Measurements from ENCODE around the gene PLEKHG4B.

Gene PLEKHG4B

DNA sequence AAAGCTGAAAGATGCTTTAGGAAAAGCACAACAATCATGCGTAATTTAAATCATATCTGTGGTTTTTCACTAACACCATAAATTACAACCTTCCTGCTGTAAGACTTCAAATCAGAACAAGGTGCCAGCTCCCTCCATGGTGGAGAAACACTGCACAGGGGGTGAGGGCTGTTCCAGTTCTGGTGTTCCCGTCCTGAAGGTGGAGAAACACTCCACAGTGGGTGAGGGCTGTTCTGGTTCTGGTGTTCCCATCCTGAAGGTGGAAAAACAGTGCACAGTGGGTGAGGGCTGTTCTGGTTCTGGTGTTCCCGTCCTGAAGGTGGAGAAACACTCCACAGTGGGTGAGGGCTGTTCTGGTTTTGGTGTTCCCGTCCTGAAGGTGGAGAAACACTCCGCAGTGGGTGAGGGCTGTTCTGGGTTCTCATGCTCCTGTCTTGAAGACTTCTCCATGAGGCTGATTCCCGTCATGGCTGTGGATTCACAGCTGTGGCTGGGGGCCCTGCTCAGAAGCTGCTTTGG, 12.9 kb downstream of the PLEKHG4B start:
- no peak overlapping the region for H2AFZ ChIP-seq (ENCODE audit: low read depth, low read length)
- no peaks in the 10 kb centered on the region for H4K20me1 ChIP-seq (ENCODE audit: insufficient read depth, low read length)
- H3K27me3 ChIP-seq (ENCODE audit: low read depth, low read length): no peaks in the 10 kb centered on the region
- H3K36me3 ChIP-seq (replicated peaks; ENCODE audit: low read depth, low read length): no peaks in the 10 kb centered on the region
- H3K79me2 ChIP-seq (ENCODE audit: low read length): no peaks in the 10 kb centered on the region
- TF ChIP-seq EZH2phosphoT487 (IDR thresholded peaks at IDR 0.05; ENCODE audit: low read depth): no peak
- TF ChIP-seq, protein P1, sequence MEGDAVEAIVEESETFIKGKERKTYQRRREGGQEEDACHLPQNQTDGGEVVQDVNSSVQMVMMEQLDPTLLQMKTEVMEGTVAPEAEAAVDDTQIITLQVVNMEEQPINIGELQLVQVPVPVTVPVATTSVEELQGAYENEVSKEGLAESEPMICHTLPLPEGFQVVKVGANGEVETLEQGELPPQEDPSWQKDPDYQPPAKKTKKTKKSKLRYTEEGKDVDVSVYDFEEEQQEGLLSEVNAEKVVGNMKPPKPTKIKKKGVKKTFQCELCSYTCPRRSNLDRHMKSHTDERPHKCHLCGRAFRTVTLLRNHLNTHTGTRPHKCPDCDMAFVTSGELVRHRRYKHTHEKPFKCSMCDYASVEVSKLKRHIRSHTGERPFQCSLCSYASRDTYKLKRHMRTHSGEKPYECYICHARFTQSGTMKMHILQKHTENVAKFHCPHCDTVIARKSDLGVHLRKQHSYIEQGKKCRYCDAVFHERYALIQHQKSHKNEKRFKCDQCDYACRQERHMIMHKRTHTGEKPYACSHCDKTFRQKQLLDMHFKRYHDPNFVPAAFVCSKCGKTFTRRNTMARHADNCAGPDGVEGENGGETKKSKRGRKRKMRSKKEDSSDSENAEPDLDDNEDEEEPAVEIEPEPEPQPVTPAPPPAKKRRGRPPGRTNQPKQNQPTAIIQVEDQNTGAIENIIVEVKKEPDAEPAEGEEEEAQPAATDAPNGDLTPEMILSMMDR (IDR thresholded peaks at IDR 0.05; ENCODE audit: low read depth, low read length): no peak
- H3K27ac ChIP-seq (ENCODE audit: low read length): no peak overlapping the region
- no peaks in the 10 kb centered on the region for H3K9me3 ChIP-seq (ENCODE audit: insufficient read depth, low read length)
- no peak overlapping the region for H3K4me3 ChIP-seq (ENCODE audit: low read length)
- H3K4me2 ChIP-seq (ENCODE audit: low read length): no peak overlapping the region
- H3K9ac ChIP-seq (ENCODE audit: low read length): no peak overlapping the region
- H3K4me1 ChIP-seq (ENCODE audit: low read length): no peaks in the 10 kb centered on the region

GRCh38 chr5:105504-106070, 13.6 kb downstream of the PLEKHG4B start:
- Histone ChIP-seq H3K27me3 (ENCODE audit: low read depth, low read length) (no peaks in the 10 kb centered on the region), H3K4me3 (ENCODE audit: low read length) (no peak overlapping the region), H3K4me1 (ENCODE audit: low read length) (no peaks in the 10 kb centered on the region), H3K9ac (ENCODE audit: low read length) (no peak overlapping the region), H3K36me3 (replicated peaks; ENCODE audit: low read depth, low read length) (no peaks in the 10 kb centered on the region), H4K20me1 (ENCODE audit: insufficient read depth, low read length) (no peaks in the 10 kb centered on the region), H2AFZ (ENCODE audit: low read depth, low read length) (no peak overlapping the region), H3K4me2 (ENCODE audit: low read length) (no peak overlapping the region), H3K79me2 (ENCODE audit: low read length) (no peaks in the 10 kb centered on the region), H3K9me3 (ENCODE audit: insufficient read depth, low read length) (no peaks in the 10 kb centered on the region), H3K27ac (ENCODE audit: low read length) (no peak overlapping the region)
- TF ChIP-seq, protein P1 (IDR thresholded peaks at IDR 0.05; ENCODE audit: low read depth, low read length): no peak
- TF ChIP-seq EZH2phosphoT487 (IDR thresholded peaks at IDR 0.05; ENCODE audit: low read depth): no peak

GRCh38 chr5:106587-106986, 14.6 kb downstream of the PLEKHG4B start:
- Histone ChIP-seq H3K4me2 (ENCODE audit: low read length) (no peak overlapping the region), H3K4me3 (ENCODE audit: low read length) (no peak overlapping the region), H4K20me1 (ENCODE audit: insufficient read depth, low read length) (no peaks in the 10 kb centered on the region), H3K36me3 (replicated peaks; ENCODE audit: low read depth, low read length) (no peaks in the 10 kb centered on the region), H3K79me2 (ENCODE audit: low read length) (no peaks in the 10 kb centered on the region), H3K27ac (ENCODE audit: low read length) (no peak overlapping the region), H3K9me3 (ENCODE audit: insufficient read depth, low read length) (no peaks in the 10 kb centered on the region), H3K27me3 (ENCODE audit: low read depth, low read length) (no peaks in the 10 kb centered on the region), H3K4me1 (ENCODE audit: low read length) (no peaks in the 10 kb centered on the region), H2AFZ (ENCODE audit: low read depth, low read length) (no peak overlapping the region), H3K9ac (ENCODE audit: low read length) (no peak overlapping the region)
- TF ChIP-seq EZH2phosphoT487 (IDR thresholded peaks at IDR 0.05; ENCODE audit: low read depth): no peak
- TF ChIP-seq, protein P1 (IDR thresholded peaks at IDR 0.05; ENCODE audit: low read depth, low read length): no peak

DNA sequence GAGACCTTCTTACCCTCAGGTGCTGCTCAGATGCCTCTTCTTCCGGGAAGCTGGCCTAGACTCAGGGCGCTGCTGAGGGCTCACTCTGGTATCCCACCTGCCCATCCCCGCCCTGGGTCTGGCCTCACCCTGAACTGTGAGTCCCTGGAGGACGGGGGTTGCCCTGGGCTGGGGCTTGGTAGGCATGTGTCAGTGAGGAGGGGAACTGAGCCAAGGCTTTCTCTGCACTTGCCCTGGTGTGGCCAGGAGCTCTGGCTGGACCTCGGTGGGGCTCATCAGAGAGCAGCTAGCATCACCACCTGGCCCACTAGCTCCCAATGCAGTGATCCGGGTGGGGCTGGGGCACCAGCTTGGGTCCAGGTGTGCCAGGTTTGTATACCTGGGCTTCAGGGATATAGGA, 15.6 kb downstream of the PLEKHG4B start:
- Histone ChIP-seq H3K4me2 (ENCODE audit: low read length) (no peak overlapping the region), H3K27me3 (ENCODE audit: low read depth, low read length) (no peaks in the 10 kb centered on the region), H3K4me1 (ENCODE audit: low read length) (no peaks in the 10 kb centered on the region), H3K4me3 (ENCODE audit: low read length) (no peak overlapping the region), H4K20me1 (ENCODE audit: insufficient read depth, low read length) (no peaks in the 10 kb centered on the region), H3K9me3 (ENCODE audit: insufficient read depth, low read length) (no peaks in the 10 kb centered on the region), H3K36me3 (replicated peaks; ENCODE audit: low read depth, low read length) (no peaks in the 10 kb centered on the region), H3K9ac (ENCODE audit: low read length) (no peak overlapping the region), H3K79me2 (ENCODE audit: low read length) (no peaks in the 10 kb centered on the region), H3K27ac (ENCODE audit: low read length) (no peak overlapping the region), H2AFZ (ENCODE audit: low read depth, low read length) (no peak overlapping the region)
- no peak for TF ChIP-seq EZH2phosphoT487 (IDR thresholded peaks at IDR 0.05; ENCODE audit: low read depth)
- TF ChIP-seq, protein P1 (IDR thresholded peaks at IDR 0.05; ENCODE audit: low read depth, low read length): no peak

All from OCI-LY3 (cell line).